ENCODE measurements around the gene PGPEP1.
"Not testable (repeated sequence)": the region's sequence is repeated elsewhere in the genome, so short reads cannot be mapped to it uniquely, and the experiment has no call there.

The PGPEP1 gene

GRCh38 chr19:18308051-18308947, 32.1 kb upstream of the PGPEP1 start:
- no peak for DNase-seq (ENCODE audit: low read depth)

GRCh38 chr19:18308948-18309325, 31.5 kb upstream of the PGPEP1 start:
- DNase-seq (ENCODE audit: low read depth), result no peak

GRCh38 chr19:18309525-18310064, 30.8 kb upstream of the PGPEP1 start:
- DNase-seq (ENCODE audit: low read depth), result no peak

DNA sequence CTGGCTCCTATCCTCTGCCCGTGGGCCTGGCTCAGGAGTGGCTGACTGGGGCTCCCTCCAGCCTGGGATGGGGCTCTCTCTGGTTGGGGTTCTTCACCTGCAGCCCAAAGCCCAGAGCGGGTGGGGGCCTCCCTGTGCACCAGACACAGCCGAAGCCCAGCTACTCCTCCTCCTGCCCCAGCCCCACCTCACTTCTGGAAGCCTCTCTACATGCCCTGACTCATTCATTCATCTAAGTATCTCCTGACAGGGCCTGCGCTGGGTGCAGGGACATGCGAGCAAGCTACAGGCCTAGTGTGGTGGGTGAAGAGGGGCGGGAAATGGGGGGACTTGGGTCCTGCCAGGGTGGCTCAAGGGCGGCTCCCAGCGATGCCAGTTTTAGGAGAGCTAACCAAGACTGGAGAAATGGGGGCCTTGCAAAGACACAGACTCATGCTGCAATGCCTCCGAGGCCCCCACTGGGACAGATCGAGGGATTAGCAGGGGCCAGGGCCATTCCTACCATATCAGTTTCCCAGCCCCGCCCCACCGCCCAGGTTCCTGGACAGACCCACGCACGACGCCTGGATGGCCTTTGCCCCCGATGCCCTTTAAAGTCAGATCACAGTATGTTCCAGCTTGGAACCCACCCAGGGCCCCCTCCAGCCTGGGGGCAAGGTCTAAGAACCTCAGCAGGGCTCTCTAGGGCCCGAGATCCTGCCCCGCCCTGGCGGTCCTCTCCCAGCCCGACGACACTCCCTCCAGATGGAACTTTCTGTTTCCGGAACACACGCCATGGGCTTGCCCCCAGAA, 30.1 kb upstream of the PGPEP1 start:
- DNase-seq (ENCODE audit: low read depth), result no peak

DNA sequence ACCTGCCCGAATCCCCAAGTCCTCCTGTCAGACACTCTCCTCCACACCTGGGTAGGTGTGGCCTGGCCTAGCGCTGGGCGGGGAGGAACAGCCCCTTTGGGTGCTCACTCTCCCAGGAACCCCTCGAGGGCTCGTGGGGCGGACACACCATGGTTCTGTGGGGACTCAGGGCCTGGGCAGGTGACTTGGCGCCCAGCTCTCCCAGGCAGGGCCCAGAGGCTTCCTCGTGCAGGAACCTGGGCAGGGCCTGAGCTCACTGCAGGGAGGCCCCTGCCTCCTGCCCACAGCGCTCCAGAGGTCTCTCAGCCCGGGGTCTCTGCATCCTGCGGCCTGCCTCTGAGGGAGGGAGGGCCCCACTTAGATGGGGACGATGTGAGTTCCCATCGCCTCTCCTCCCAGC, 29.4 kb upstream of the PGPEP1 start:
- no peak for DNase-seq (ENCODE audit: low read depth)

DNA sequence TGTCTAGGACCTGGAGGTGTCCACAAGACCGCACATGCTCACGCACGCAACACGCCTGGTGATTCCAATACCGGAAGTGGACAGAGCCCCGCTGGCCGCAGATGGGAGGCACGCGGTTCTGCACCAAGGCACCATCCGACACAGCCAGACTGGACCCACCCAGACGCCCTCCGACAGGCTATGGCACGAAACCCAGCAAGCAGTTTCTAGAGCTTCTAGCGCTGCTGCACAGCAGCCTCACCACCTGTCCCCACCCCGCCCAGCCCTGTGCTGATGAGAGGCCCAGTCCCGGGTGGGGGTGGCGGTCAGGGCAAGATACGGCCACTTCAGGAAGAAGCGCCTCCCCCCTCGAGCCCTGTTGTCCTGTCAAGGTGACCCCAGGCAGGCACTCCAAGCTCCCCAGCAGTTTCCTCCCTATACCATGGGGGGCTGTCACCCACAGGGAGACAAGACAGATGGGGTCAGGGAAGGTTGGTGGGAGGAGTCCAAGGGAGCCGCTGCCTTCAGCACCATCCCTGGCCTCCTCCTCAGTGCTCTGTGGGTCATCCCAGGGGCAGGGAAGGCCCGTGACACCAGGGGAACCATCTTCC, 28.8 kb upstream of the PGPEP1 start:
- DNase-seq (ENCODE audit: low read depth), result no peak

DNA sequence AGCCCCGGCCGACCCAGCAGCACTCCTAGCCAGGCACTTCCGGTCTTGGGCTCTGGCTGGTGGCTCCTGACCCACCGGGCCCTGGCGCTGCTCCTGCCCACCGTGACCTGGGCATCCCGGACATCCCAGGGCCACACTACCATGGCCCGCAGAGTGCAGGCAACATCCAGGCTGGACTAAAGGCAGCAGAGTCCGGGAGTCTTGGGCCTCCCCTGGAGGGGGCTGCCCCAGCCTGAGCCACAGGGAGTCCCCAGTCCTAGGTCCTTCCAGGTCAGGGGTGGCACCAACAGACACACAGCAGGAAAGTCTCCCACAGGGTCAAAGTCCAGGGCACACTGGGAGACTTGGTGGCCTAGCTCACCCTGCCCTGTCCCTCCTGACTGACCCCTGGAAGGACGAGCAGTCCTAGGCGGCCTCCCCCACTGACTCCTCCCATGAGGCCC, 28.3 kb upstream of the PGPEP1 start:
- no peak for DNase-seq (ENCODE audit: low read depth)

- no peak for DNase-seq (ENCODE audit: low read depth)
These were observed 27.0 kb upstream of the PGPEP1 start for GRCh38 chr19:18313398-18313797.

DNA sequence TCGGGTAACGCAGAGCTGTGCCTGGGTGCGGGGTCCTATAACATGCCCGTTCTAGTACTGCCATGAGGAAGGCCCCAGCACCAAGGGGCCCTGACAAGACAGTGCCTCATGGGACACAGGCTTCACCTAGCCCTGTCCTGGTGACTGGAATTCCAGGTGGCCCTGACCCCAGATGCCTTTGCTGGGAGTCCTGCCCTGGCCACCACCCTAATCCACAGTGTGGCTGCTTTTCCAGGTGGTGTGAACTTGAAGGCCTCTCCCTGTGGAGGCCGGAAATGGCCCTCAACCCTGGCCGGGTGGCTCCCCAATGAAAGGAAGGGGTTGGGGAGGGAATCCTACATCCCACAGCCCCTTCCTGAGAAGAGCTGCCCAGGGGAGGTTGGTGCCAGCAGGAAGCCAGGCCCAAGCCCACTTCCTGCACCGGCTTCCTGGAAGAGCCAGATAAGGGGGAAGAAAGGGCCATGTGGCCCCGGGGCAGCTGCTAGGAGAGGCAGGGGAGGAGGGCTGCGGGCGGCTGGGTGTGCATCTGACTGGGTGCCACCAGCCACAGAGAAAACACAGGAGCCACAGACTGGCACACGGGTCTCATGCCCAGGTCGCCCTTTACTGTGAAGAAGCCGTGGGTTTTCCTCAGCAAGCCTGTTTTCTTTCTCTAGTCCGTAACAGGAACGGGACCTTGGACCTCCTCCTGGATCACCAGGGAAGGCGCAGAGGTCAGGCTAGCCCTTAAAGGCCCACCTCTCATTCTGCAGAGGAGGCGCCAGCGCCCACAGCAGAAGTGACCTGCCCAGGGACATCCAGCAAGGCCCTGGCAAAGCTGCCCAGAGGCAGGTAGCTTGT, 22.2 kb upstream of the PGPEP1 start:
- peak; percentile 26 for DNase-seq (ENCODE audit: low read depth)

- no peak for DNase-seq (ENCODE audit: low read depth)
These were observed 20.7 kb upstream of the PGPEP1 start for GRCh38 chr19:18319591-18320135.

DNA sequence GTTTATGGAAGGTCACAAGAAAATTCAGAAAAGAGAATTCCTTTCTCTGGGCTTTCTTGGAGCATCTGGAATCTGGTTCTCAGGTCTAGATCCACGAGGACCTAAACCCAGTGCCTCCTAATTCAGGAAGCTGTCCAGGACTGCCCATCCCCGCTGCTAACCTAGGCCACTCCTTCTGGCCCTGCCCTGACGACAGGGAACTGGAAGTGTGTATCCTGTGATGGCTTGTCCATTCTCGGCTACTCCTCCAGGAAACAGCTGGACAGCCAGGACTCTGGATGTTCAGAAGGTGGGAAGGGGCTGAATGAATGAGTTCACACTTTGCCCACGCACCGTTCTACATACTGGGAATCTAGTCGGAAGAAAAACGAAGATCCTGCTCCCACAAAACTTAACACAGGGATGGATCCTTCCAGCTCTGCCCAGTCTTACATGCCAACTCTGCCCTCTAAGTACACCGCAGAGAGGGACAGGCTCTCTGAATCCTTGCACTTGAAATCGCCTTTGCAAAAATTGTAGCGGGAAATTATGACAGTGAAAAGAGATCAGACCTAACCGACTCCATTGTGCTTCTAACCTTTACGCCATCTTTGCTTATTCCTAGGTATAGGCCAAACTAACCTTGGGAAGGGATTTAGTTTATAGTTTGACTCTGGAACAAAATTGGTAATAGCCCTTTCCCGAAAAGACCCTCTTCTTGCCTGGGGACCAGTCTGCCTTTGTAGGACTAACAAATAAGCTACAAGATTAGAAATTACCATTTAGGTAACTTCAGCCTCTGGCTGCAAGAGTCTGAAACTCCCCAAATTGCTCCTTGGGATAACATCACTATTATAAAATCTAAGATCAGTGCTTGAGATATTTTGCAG, 19.3 kb upstream of the PGPEP1 start:
- DNase-seq (ENCODE audit: low read depth), result no peak

- no peak for DNase-seq (ENCODE audit: low read depth)
These were observed 18.7 kb upstream of the PGPEP1 start for GRCh38 chr19:18321734-18322102.

DNA sequence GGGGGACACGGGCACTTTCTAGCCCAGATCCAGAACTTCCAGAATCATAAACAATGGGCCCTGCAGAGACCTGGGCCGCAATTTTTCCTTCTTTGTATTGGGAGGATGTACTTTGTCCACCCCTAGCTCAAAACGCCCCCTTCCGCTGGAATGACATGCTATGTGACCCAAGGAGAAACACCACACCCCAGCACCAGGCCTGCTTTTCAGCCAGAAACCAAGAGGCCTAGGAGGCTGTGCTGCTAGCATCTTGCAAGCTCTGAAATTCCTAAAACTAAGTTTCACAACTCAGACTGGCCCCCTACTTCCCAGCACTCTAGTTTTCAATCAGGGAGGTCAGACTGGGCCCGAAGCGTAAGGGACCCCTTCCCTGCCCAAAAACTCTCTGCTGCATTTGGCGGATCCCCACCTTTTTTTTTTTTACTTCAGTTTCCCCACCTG, 18.1 kb upstream of the PGPEP1 start:
- no peak for DNase-seq (ENCODE audit: low read depth)

- DNase-seq (ENCODE audit: low read depth), result peak; percentile 100
These were observed 17.5 kb upstream of the PGPEP1 start, which contains the start of gene LSM4 for GRCh38 chr19:18322759-18323460. Gene LSM4 (minus strand): TSS chr19:18323076. CDS start chr19:18323020, 56 bp downstream.

GRCh38 chr19:18324373-18324731, 16.0 kb upstream of the PGPEP1 start:
- not testable (repeated sequence) for DNase-seq (ENCODE audit: low read depth)

- no peak for DNase-seq (ENCODE audit: low read depth)
These were observed 13.6 kb upstream of the PGPEP1 start for GRCh38 chr19:18326772-18327171.

DNA sequence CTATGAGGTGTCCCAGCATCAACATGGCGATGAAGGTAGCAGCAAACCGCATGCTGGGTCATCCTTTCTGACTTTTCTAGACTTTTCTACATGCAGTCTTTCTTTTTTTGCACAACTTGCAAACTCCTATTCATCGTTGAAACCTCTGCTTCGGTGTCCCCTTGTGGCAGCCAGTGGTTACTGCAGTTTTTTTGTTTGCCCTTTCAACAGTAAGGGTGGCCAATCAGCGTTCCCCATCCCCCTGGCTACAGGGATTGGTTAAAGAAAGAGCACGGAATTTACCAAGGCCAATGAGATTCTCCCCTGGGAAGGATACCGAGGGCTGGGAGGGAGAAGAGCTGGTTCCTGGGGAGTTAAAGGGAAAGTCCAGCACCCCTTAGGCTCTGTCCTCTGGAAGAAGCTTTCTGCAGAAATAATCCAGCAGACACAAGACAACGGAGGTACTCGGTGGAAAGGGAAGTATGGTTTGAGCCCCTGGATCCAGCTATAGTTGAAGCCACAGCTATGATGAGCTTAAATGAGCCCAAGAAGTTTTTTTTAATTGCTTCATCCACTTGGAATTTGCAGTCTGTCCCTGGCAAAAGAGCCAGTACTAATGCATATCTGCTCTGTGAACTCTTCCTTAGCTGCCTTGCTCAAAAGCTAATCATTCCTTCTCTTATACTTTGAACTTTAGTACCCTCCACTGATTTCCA, 11.9 kb upstream of the PGPEP1 start:
- DNase-seq (ENCODE audit: low read depth), result peak; percentile 72

GRCh38 chr19:18329035-18329376, 11.4 kb upstream of the PGPEP1 start:
- no peak for DNase-seq (ENCODE audit: low read depth)

DNA sequence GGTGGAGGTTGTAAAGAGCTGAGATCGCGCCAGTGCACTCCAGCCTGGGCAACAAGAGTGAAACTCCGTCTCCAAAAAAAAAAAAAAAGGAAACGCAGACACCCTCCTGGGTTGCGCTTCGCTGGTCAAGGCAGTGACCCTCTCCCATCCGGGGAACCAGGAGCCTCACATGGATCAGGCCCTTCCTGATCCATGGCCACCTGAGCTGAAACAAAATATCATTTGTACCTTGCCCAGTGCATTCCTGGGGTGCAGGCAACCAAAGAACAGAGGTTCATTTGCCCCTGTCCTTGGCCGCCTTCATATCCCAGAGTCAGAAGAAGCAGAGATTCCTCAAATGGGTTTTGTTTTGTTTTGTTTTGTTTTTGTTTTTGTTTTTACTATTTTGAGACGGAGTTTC, 9.5 kb upstream of the PGPEP1 start:
- no peak for DNase-seq (ENCODE audit: low read depth)

Data from activated T-helper 9 cell treated with anti-CD3 and anti-CD28 coated beads, Interleukin-2, amount 50 U/mL, for 16 hours (primary cell).